Nephron (organoid): Measurements from ENCODE around the gene ELAVL2.
A peak's percentile ranks its signal among the peaks of the same experiment; 100 is the strongest.

ENCODE experiments used
- H3K27ac Mint-ChIP-seq, 3 experiments: 2 replicates each; pipeline ENCODE4 v1.8.0; 2020; ENCODE audit warnings: mixed read lengths in 3 of 3, mild to moderate bottlenecking in 2 of 3, moderate library complexity in 1 of 3
- H3K27me3 Mint-ChIP-seq: 2 replicates; pipeline ENCODE4 v1.8.0; 2021; ENCODE audit warnings: low read depth, mild to moderate bottlenecking, moderate library complexity, mixed read lengths
- H3K36me3 Mint-ChIP-seq: 2 replicates; pipeline ENCODE4 v1.8.0; 2020; ENCODE audit warnings: low read depth, mixed read lengths
- H3K4me1 Mint-ChIP-seq: 2 replicates; pipeline ENCODE4 v1.8.0; 2020; ENCODE audit warnings: mixed read lengths
- H3K4me3 Mint-ChIP-seq, 3 experiments: 2 replicates each; pipeline ENCODE4 v1.8.0; 2020; ENCODE audit warnings: mild to moderate bottlenecking in 3 of 3, mixed read lengths in 3 of 3, moderate library complexity in 2 of 3
- H3K9me3 Mint-ChIP-seq: 2 replicates; pipeline ENCODE4 v1.8.0; 2020; ENCODE audit warnings: mixed read lengths
- TF ChIP-seq, protein P1 (sequence below), 3 experiments: fragments of 200-600 bp; sonication (generic); IDR thresholded peaks; one replicate each; pipeline ENCODE4 v1.5.0; 2021; ENCODE audit warnings: antibody characterized with exemption in 3 of 3; ENCODE audit not compliant: unreplicated experiment in 3 of 3

ELAVL2 gene

GRCh38 chr9:23783509-23783908 lies 42.5 kb downstream of the ELAVL2 start:
- TF ChIP-seq, protein P1, sequence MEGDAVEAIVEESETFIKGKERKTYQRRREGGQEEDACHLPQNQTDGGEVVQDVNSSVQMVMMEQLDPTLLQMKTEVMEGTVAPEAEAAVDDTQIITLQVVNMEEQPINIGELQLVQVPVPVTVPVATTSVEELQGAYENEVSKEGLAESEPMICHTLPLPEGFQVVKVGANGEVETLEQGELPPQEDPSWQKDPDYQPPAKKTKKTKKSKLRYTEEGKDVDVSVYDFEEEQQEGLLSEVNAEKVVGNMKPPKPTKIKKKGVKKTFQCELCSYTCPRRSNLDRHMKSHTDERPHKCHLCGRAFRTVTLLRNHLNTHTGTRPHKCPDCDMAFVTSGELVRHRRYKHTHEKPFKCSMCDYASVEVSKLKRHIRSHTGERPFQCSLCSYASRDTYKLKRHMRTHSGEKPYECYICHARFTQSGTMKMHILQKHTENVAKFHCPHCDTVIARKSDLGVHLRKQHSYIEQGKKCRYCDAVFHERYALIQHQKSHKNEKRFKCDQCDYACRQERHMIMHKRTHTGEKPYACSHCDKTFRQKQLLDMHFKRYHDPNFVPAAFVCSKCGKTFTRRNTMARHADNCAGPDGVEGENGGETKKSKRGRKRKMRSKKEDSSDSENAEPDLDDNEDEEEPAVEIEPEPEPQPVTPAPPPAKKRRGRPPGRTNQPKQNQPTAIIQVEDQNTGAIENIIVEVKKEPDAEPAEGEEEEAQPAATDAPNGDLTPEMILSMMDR (IDR thresholded peaks at IDR 0.05; ENCODE audit: unreplicated experiment in 3 of 3) = no peak
- Mint-ChIP-seq H3K4me3 (no peak overlapping the region), H3K4me1 (peaks cover 12% of the 10 kb centered on the region), H3K36me3 (no peaks in the 10 kb centered on the region), H3K27ac (no peak overlapping the region), H3K27me3 (no peaks in the 10 kb centered on the region), H3K9me3 (no peaks in the 10 kb centered on the region)

GRCh38 chr9:23779220-23779619 lies 46.8 kb downstream of the ELAVL2 start:
- Mint-ChIP-seq H3K36me3 (no peaks in the 10 kb centered on the region), H3K27ac (peak overlapping the region; percentile 49 to 66 (median 64)), H3K4me3 (peak overlapping the region in 1 of 3 experiments; percentile 73), H3K27me3 (no peaks in the 10 kb centered on the region), H3K4me1 (peaks cover 24% of the 10 kb centered on the region), H3K9me3 (no peaks in the 10 kb centered on the region)
- TF ChIP-seq, protein P1 (IDR thresholded peaks at IDR 0.05; ENCODE audit: unreplicated experiment in 3 of 3) = no peak

DNA sequence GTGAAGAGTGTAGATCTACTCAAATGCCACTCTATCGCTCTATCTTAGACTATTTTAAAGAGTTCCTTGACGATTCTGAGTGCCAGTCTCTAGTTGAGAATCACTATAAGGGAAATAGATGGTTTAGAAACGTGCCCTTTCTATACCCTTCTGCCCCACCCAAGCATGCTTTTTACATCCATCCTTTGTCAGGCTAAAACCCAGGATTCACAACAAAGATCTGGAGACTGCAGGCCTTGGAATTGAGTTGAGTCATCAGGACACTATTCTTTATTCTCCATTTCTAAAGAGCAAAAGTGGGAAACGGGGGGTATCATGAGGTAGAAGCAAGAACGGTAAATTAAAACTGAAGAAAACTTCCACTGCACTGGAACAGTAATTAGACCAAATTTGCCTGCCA lies 48.7 kb downstream of the ELAVL2 start:
- no peak overlapping the region for H3K4me3 Mint-ChIP-seq
- TF ChIP-seq, protein P1 (IDR thresholded peaks at IDR 0.05; ENCODE audit: unreplicated experiment in 3 of 3) = no peak
- no peaks in the 10 kb centered on the region for H3K27me3 Mint-ChIP-seq
- no peaks in the 10 kb centered on the region for H3K36me3 Mint-ChIP-seq
- H3K9me3 Mint-ChIP-seq = no peaks in the 10 kb centered on the region
- H3K4me1 Mint-ChIP-seq = peaks cover 24% of the 10 kb centered on the region
- H3K27ac Mint-ChIP-seq = no peak overlapping the region

DNA sequence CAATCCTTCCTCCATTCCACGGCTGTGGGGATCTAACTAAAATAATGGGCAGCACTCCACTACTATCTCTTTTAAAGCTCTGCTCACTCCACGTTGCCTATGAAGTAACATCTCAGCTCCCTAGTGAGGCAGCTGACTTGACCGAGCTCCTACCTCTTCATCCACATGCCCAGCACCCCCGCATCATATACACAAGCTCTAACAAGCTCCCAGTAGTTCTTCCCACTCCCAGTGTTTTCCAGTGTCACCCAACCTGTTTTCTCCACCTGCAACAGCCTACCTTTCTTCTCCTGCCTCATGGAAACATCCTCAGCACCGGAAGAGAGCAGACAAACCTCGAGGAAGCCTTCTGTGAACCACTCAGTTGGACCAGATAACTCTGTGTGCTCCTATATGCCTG lies 50.5 kb downstream of the ELAVL2 start:
- H3K36me3 Mint-ChIP-seq = no peaks in the 10 kb centered on the region
- H3K4me1 Mint-ChIP-seq = peaks cover 29% of the 10 kb centered on the region
- H3K4me3 Mint-ChIP-seq = no peak overlapping the region
- no peaks in the 10 kb centered on the region for H3K9me3 Mint-ChIP-seq
- TF ChIP-seq, protein P1 (IDR thresholded peaks at IDR 0.05; ENCODE audit: unreplicated experiment in 3 of 3) = no peak
- H3K27ac Mint-ChIP-seq = no peak overlapping the region
- no peaks in the 10 kb centered on the region for H3K27me3 Mint-ChIP-seq

- H3K27ac Mint-ChIP-seq = no peak overlapping the region
- H3K36me3 Mint-ChIP-seq = no peaks in the 10 kb centered on the region
- H3K4me1 Mint-ChIP-seq = peaks cover 33% of the 10 kb centered on the region
- H3K27me3 Mint-ChIP-seq = no peaks in the 10 kb centered on the region
- H3K9me3 Mint-ChIP-seq = peaks cover 6% of the 10 kb centered on the region
- no peak overlapping the region for H3K4me3 Mint-ChIP-seq
- TF ChIP-seq, protein P1 (IDR thresholded peaks at IDR 0.05; ENCODE audit: unreplicated experiment in 3 of 3) = no peak
Observed at GRCh38 chr9:23774266-23774665, 51.8 kb downstream of the ELAVL2 start.

GRCh38 chr9:23772385-23772783 lies 53.7 kb downstream of the ELAVL2 start:
- Mint-ChIP-seq H3K36me3 (no peaks in the 10 kb centered on the region), H3K27me3 (no peaks in the 10 kb centered on the region), H3K9me3 (peaks cover 6% of the 10 kb centered on the region), H3K4me1 (peaks cover 23% of the 10 kb centered on the region), H3K27ac (no peak overlapping the region), H3K4me3 (no peak overlapping the region)
- TF ChIP-seq, protein P1 (IDR thresholded peaks at IDR 0.05; ENCODE audit: unreplicated experiment in 3 of 3) = no peak
